DMS 273 treated with DMSO at 0.1 percent for 48 hours (cell line): Measurements from ENCODE around the gene FOXI1.
"Not testable (repeated sequence)": the region's sequence is repeated elsewhere in the genome, so short reads cannot be mapped to it uniquely, and the experiment has no call there.

ENCODE experiments used
- DNase-seq: peaks from one replicate; lab custom pipeline; 2025; lab: John Stamatoyannopoulos, UW

The FOXI1 gene

GRCh38 chr5:170126626-170127025 lies 20.9 kb downstream of the FOXI1 start:
- no peak for DNase-seq

- no peak for DNase-seq
These were observed 25.5 kb downstream of the FOXI1 start for GRCh38 chr5:170131235-170131634.

GRCh38 chr5:170132269-170132975 lies 26.7 kb downstream of the FOXI1 start:
- DNase-seq, result peak; percentile 81

- DNase-seq, result no peak
These were observed 27.3 kb downstream of the FOXI1 start for GRCh38 chr5:170132976-170133448.

GRCh38 chr5:170135796-170136490 lies 30.2 kb downstream of the FOXI1 start:
- no peak for DNase-seq

- no peak for DNase-seq
These were observed 30.8 kb downstream of the FOXI1 start for GRCh38 chr5:170136506-170136905.

- no peak for DNase-seq
These were observed 32.1 kb downstream of the FOXI1 start for GRCh38 chr5:170137694-170138214.

GRCh38 chr5:170138273-170138672 lies 32.6 kb downstream of the FOXI1 start:
- DNase-seq, result no peak

GRCh38 chr5:170139786-170140335 lies 34.2 kb downstream of the FOXI1 start:
- no peak for DNase-seq

- not testable (repeated sequence) for DNase-seq
These were observed 35.5 kb downstream of the FOXI1 start for GRCh38 chr5:170141196-170141595.

- no peak for DNase-seq
These were observed 35.9 kb downstream of the FOXI1 start for GRCh38 chr5:170141636-170142035.

- no peak for DNase-seq
These were observed 36.5 kb downstream of the FOXI1 start for GRCh38 chr5:170142196-170142595.

GRCh38 chr5:170143091-170143490 lies 37.4 kb downstream of the FOXI1 start:
- DNase-seq, result no peak

- no peak for DNase-seq
These were observed 38.0 kb downstream of the FOXI1 start for GRCh38 chr5:170143710-170144109.

GRCh38 chr5:170144286-170145023 lies 38.8 kb downstream of the FOXI1 start:
- DNase-seq, result no peak

- DNase-seq, result no peak
These were observed 39.8 kb downstream of the FOXI1 start for GRCh38 chr5:170145462-170145861.

GRCh38 chr5:170147051-170147752 lies 41.5 kb downstream of the FOXI1 start:
- DNase-seq, result no peak

- no peak for DNase-seq
These were observed 42.1 kb downstream of the FOXI1 start for GRCh38 chr5:170147753-170148264.

GRCh38 chr5:170148430-170149205 lies 42.9 kb downstream of the FOXI1 start:
- DNase-seq, result no peak

- no peak for DNase-seq
These were observed 43.5 kb downstream of the FOXI1 start for GRCh38 chr5:170149206-170149515.

- DNase-seq, result no peak
These were observed 45.0 kb downstream of the FOXI1 start for GRCh38 chr5:170150713-170151096.
